Esophagus (tissue), 2 donors: ENCODE measurements around the gene CFAP61. TPM values are rescaled to one million over a fixed set of nuclear protein-coding genes. Genes with fewer than 3 reads are reported as not detected.

Source experiments
- H3K27ac ChIP-seq, 2 donors: one replicate each; pipeline ENCODE4 v1.5.1; 2013; ENCODE audit warnings: low read depth in 2 of 2, mild to moderate bottlenecking in 2 of 2, inconsistent platforms in 1 of 2, low read length in 1 of 2, moderate library complexity in 1 of 2
- H3K27me3 ChIP-seq, 2 donors: one replicate each; pipeline ENCODE4 v1.6.1; 2013; ENCODE audit warnings: low read length in 2 of 2, control low read depth in 1 of 2, mild to moderate bottlenecking in 1 of 2; ENCODE audit not compliant: insufficient read depth in 2 of 2, control insufficient read depth in 1 of 2
- H3K36me3 ChIP-seq, 2 donors: one replicate each; pipeline ENCODE4 v1.6.1; 2013; ENCODE audit warnings: low read length in 1 of 2; ENCODE audit not compliant: control insufficient read depth in 2 of 2, insufficient read depth in 2 of 2
- H3K4me1 ChIP-seq, 2 donors: one replicate each; pipeline ENCODE4 v1.6.1; 2013; ENCODE audit warnings: low read length in 1 of 2; ENCODE audit not compliant: control insufficient read depth in 2 of 2, insufficient read depth in 2 of 2
- H3K4me3 ChIP-seq, 2 donors: one replicate each; pipeline ENCODE4 v1.5.1; 2013; ENCODE audit warnings: low read length in 2 of 2, mild to moderate bottlenecking in 2 of 2, low read depth in 1 of 2, moderate library complexity in 1 of 2
- H3K9me3 ChIP-seq, 2 donors: one replicate each; pipeline ENCODE4 v1.6.1; 2013; ENCODE audit warnings: mild to moderate bottlenecking in 2 of 2, low read depth in 1 of 2, low read length in 1 of 2, moderate library complexity in 1 of 2; ENCODE audit not compliant: control insufficient read depth in 2 of 2, insufficient read depth in 1 of 2
- WGBS, 2 donors: extraction: QIAGEN DNeasy Blood & Tissue Kit; methylation state at CpG; one replicate each; pipeline ENCODE4 v1.1.7; 2013; 5-methylcytosine and 5-hydroxymethylcytosine counted together
- polyA plus RNA-seq, 2 donors: library from polyadenylated mRNA; stranded (reverse); fragments of 200-250 nt; gene quantifications; one replicate each; pipeline ENCODE4 v1.2.3, GENCODE V29; 2013
- donor health status: healthy with polysubstance abuse.
- donor health status: Bipolar disorder and iron deficiency.

CFAP61 gene
- polyA plus RNA-seq, 2 donors, result not detected

- H3K4me3 ChIP-seq, result no peak overlapping the region
- 73 to 79% methylated on average over 4 of the region's 4 CpGs for WGBS, 2 donors
- no peaks in the 10 kb centered on the region for H3K27me3 ChIP-seq
- H3K9me3 ChIP-seq, result peaks cover 0 to 3% of the 10 kb centered on the region in 2 donors
- H3K36me3 ChIP-seq, result no peaks in the 10 kb centered on the region
- no peaks in the 10 kb centered on the region for H3K4me1 ChIP-seq
- H3K27ac ChIP-seq, result no peak overlapping the region
Measured at GRCh38 chr20:20293141-20293540, 240.8 kb downstream of the CFAP61 start.

- no peak overlapping the region for H3K27ac ChIP-seq
- peaks cover 0 to 3% of the 10 kb centered on the region in 2 donors for H3K9me3 ChIP-seq
- no peaks in the 10 kb centered on the region for H3K36me3 ChIP-seq
- H3K4me1 ChIP-seq, result no peaks in the 10 kb centered on the region
- no peaks in the 10 kb centered on the region for H3K27me3 ChIP-seq
- H3K4me3 ChIP-seq, result no peak overlapping the region
- 78 to 86% methylated on average over 7 of the region's 7 CpGs for WGBS, 2 donors
Measured at GRCh38 chr20:20293691-20294385, 241.5 kb downstream of the CFAP61 start.

GRCh38 chr20:20295621-20296498, 243.5 kb downstream of the CFAP61 start:
- WGBS, 2 donors, result 68 to 76% methylated on average over 5 to 6 of the region's 6 CpGs
- Histone ChIP-seq H3K36me3 (no peaks in the 10 kb centered on the region), H3K27me3 (no peaks in the 10 kb centered on the region), H3K27ac (no peak overlapping the region), H3K4me1 (no peaks in the 10 kb centered on the region), H3K4me3 (no peak overlapping the region), H3K9me3 (peaks cover 0 to 3% of the 10 kb centered on the region in 2 donors)

- WGBS, 2 donors, result 46 to 55% methylated on average over 3 of the region's 3 CpGs
Measured at GRCh38 chr20:20297181-20297580, 244.8 kb downstream of the CFAP61 start.

GRCh38 chr20:20297752-20298151, 245.4 kb downstream of the CFAP61 start:
- Histone ChIP-seq H3K36me3 (no peaks in the 10 kb centered on the region), H3K27ac (no peak overlapping the region), H3K9me3 (no peaks in the 10 kb centered on the region), H3K4me3 (no peak overlapping the region), H3K27me3 (no peaks in the 10 kb centered on the region), H3K4me1 (no peaks in the 10 kb centered on the region)
- WGBS, 2 donors, result 63 to 72% methylated on average over 2 of the region's 2 CpGs

More at GRCh38 chr20:20297181-20297580, 244.8 kb downstream of the CFAP61 start:
- H3K36me3 ChIP-seq, result no peaks in the 10 kb centered on the region
- no peaks in the 10 kb centered on the region for H3K27me3 ChIP-seq
- peaks cover 0 to 3% of the 10 kb centered on the region in 2 donors for H3K9me3 ChIP-seq
- H3K27ac ChIP-seq, result no peak overlapping the region
- no peak overlapping the region for H3K4me3 ChIP-seq
- H3K4me1 ChIP-seq, result no peaks in the 10 kb centered on the region

GRCh38 chr20:20299904-20300303, 247.6 kb downstream of the CFAP61 start:
- no peak overlapping the region for H3K27ac ChIP-seq
- no peaks in the 10 kb centered on the region for H3K4me1 ChIP-seq
- no peak overlapping the region for H3K4me3 ChIP-seq
- H3K9me3 ChIP-seq, result no peaks in the 10 kb centered on the region
- WGBS, 2 donors, result 66 to 68% methylated on average over 7 of the region's 7 CpGs
- H3K36me3 ChIP-seq, result no peaks in the 10 kb centered on the region
- no peaks in the 10 kb centered on the region for H3K27me3 ChIP-seq

GRCh38 chr20:20303320-20303719, 251.0 kb downstream of the CFAP61 start:
- 86 to 88% methylated on average over 12 of the region's 12 CpGs for WGBS, 2 donors
- Histone ChIP-seq H3K4me3 (no peak overlapping the region), H3K9me3 (no peaks in the 10 kb centered on the region), H3K36me3 (no peaks in the 10 kb centered on the region), H3K4me1 (no peaks in the 10 kb centered on the region), H3K27ac (no peak overlapping the region), H3K27me3 (no peaks in the 10 kb centered on the region)

GRCh38 chr20:20303742-20304141, 251.4 kb downstream of the CFAP61 start:
- Histone ChIP-seq H3K4me1 (no peaks in the 10 kb centered on the region), H3K36me3 (no peaks in the 10 kb centered on the region), H3K27ac (no peak overlapping the region), H3K4me3 (no peak overlapping the region), H3K9me3 (no peaks in the 10 kb centered on the region), H3K27me3 (no peaks in the 10 kb centered on the region)
- WGBS, 2 donors, result 86 to 88% methylated on average over 15 of the region's 15 CpGs

- no peaks in the 10 kb centered on the region for H3K9me3 ChIP-seq
- no peaks in the 10 kb centered on the region for H3K4me1 ChIP-seq
- no peaks in the 10 kb centered on the region for H3K27me3 ChIP-seq
- WGBS, 2 donors, result 88% methylated on average over 11 of the region's 11 CpGs
- H3K36me3 ChIP-seq, result no peaks in the 10 kb centered on the region
- H3K27ac ChIP-seq, result no peak overlapping the region
- no peak overlapping the region for H3K4me3 ChIP-seq
Measured at GRCh38 chr20:20304942-20305341, 252.6 kb downstream of the CFAP61 start.
